HG02571 (cell line): ENCODE results near the gene PDCD2.
A peak's percentile ranks its signal among the peaks of the same experiment; 100 is the strongest.
"Not testable (repeated sequence)": the region's sequence is repeated elsewhere in the genome, so short reads cannot be mapped to it uniquely, and the experiment has no call there.

Source experiments
- ATAC-seq: cut with Tn5 transposase; IDR thresholded peaks from one replicate; pipeline ENCODE4 v1.9.1; 2021; ENCODE audit warnings: mild to moderate bottlenecking, moderate library complexity; ENCODE audit not compliant: unreplicated experiment

Gene PDCD2

GRCh38 chr6:170584181-170584953 lies at the start of gene PDCD2:
Gene PDCD2, minus strand, starts transcription at chr6:170584637. Its CDS starts 56 bp downstream, at chr6:170584581.
- ATAC-seq = peak; percentile 98

GRCh38 chr6:170616020-170616554 lies 31.6 kb upstream of the PDCD2 start:
- not testable (repeated sequence) for ATAC-seq

GRCh38 chr6:170612256-170612804 lies 27.9 kb upstream of the PDCD2 start:
- ATAC-seq = peak; percentile 59

- not testable (repeated sequence) for ATAC-seq
Measured at GRCh38 chr6:170609225-170609624, 24.8 kb upstream of the PDCD2 start.

GRCh38 chr6:170605574-170606259 lies 21.3 kb upstream of the PDCD2 start:
- ATAC-seq = no peak

GRCh38 chr6:170597278-170597677 lies 12.8 kb upstream of the PDCD2 start:
- ATAC-seq = no peak

- no peak for ATAC-seq
Measured at GRCh38 chr6:170596426-170596825, 12.0 kb upstream of the PDCD2 start.

GRCh38 chr6:170590725-170591124 lies 6.3 kb upstream of the PDCD2 start:
- ATAC-seq = no peak

GRCh38 chr6:170584954-170585498 lies 589 bp upstream of the PDCD2 start:
- ATAC-seq = peak; percentile 34

GRCh38 chr6:170583756-170584180 lies 669 bp downstream of the PDCD2 start:
- no peak for ATAC-seq

GRCh38 chr6:170578909-170579308 lies 5.5 kb downstream of the PDCD2 start:
- ATAC-seq = no peak

- no peak for ATAC-seq
Measured at GRCh38 chr6:170575250-170575649, 9.2 kb downstream of the PDCD2 start.

- ATAC-seq = no peak
Measured at GRCh38 chr6:170572704-170573466, 11.6 kb downstream of the PDCD2 start.

- no peak for ATAC-seq
Measured at GRCh38 chr6:170564936-170565530, 19.4 kb downstream of the PDCD2 start.

GRCh38 chr6:170561555-170561954 lies 22.9 kb downstream of the PDCD2 start:
- ATAC-seq = no peak

GRCh38 chr6:170555305-170555704 lies 29.1 kb downstream of the PDCD2 start:
- no peak for ATAC-seq

GRCh38 chr6:170554796-170555137 lies 29.7 kb downstream of the PDCD2 start:
- ATAC-seq = no peak

GRCh38 chr6:170554013-170554795 lies 30.2 kb downstream of the PDCD2 start, which contains the start of gene TBP:
Gene TBP, plus strand, starts transcription at chr6:170554369. Its CDS starts 2,661 bp downstream, at chr6:170557030.
- ATAC-seq = peak; percentile 94

- peak; percentile 33 for ATAC-seq
Measured at GRCh38 chr6:170553534-170554012, 30.9 kb downstream of the PDCD2 start.
